Measurements from ENCODE around the gene RIC3. TPM values are rescaled to one million over a fixed set of nuclear protein-coding genes. Genes with fewer than 3 reads are reported as not detected.

Gene RIC3
- total and polyA plus RNA-seq, 10 donors, result 11.6 to 32.7 (median 23.3) TPM

GRCh38 chr11:8086571-8086970 is 82.3 kb downstream of the RIC3 start:
- H3K27ac ChIP-seq, result no peak overlapping the region
- intact Hi-C loops (cut with DNase I; ENCODE audit: low total_unique reads), result no loop called here
- no peak overlapping the region for H3K4me3 ChIP-seq
- 77 to 91% (median 81%) methylated on average over 6 to 7 of the region's 7 CpGs for WGBS, 5 donors
- peaks cover 0 to 60% (median 11%) of the 10 kb centered on the region in 7 donors for H3K27me3 ChIP-seq (replicated peaks in 1 of 7)
- no peaks in the 10 kb centered on the region for H3K9me3 ChIP-seq
- H3K4me1 ChIP-seq, result peaks cover 3 to 7% (median 5%) of the 10 kb centered on the region in 6 donors
- no peaks in the 10 kb centered on the region for H3K36me3 ChIP-seq
- TF ChIP-seq CTCF (IDR thresholded peaks at IDR 0.05 in 8 of 11, conservative IDR thresholded peaks at IDR 0.05 in 3 of 11), result no peak
- no peak for TF ChIP-seq POLR2AphosphoS5 (IDR thresholded peaks at IDR 0.05)
- TF ChIP-seq POLR2A (IDR thresholded peaks at IDR 0.05), result no peak
- peak; percentile 58 for DNase-seq

- DNase-seq, result peak; percentile 62
- WGBS, 5 donors, result 61 to 85% (median 69%) methylated on average over 8 of the region's 8 CpGs
These were observed 82.8 kb downstream of the RIC3 start for GRCh38 chr11:8086001-8086479.

DNA sequence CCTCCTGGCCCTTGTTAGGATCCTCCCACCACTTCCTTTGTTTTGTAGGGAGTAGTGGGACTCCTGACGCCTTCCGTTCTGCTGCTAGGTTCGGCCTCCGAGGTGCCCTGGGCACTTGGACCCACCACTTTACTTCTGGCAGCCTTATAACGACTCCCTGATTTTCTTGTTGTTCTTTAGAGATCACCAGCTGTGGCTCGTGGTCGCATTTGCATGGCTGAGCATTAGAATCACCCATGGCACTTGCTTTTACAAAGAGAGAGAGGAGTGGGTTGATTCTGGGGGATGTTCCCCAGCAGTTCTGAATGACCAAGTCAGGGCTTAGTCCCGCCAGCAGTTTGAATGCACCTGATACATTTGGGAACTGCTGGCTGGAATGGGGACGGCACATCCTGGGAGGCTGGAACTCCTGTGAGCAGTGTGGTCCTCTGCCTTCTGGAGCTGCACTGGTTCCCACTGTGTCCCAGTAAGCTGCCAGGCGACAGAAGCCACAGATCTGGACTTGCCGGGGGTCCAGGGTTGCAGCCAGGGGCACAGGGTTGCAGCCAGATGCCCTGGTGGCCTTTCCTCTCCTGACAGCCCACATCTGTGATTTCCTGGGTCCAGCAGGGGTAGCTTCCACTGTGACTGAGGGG is 83.7 kb downstream of the RIC3 start:
- intact Hi-C loops (cut with DNase I; ENCODE audit: low total_unique reads), result no loop called here
- H3K9me3 ChIP-seq, result no peaks in the 10 kb centered on the region
- DNase-seq, result peak; percentile 56
- no peaks in the 10 kb centered on the region for H3K36me3 ChIP-seq
- WGBS, 5 donors, result 61 to 73% (median 64%) methylated on average over 11 of the region's 11 CpGs
- TF ChIP-seq POLR2AphosphoS5 (IDR thresholded peaks at IDR 0.05) (no peak), CTCF (IDR thresholded peaks at IDR 0.05 in 8 of 11, conservative IDR thresholded peaks at IDR 0.05 in 3 of 11) (no peak), POLR2A (IDR thresholded peaks at IDR 0.05) (no peak)
- peaks cover 4 to 17% (median 12%) of the 10 kb centered on the region in 6 donors for H3K4me1 ChIP-seq
- no peak overlapping the region for H3K27ac ChIP-seq
- H3K4me3 ChIP-seq, result no peak overlapping the region
- H3K27me3 ChIP-seq (replicated peaks in 1 of 7), result peaks cover 0 to 74% (median 14%) of the 10 kb centered on the region in 7 donors

More at GRCh38 chr11:8086001-8086479, 82.8 kb downstream of the RIC3 start:
- no peak for TF ChIP-seq POLR2A (IDR thresholded peaks at IDR 0.05)
- TF ChIP-seq CTCF (IDR thresholded peaks at IDR 0.05 in 8 of 11, conservative IDR thresholded peaks at IDR 0.05 in 3 of 11), result no peak
- no peak for TF ChIP-seq POLR2AphosphoS5 (IDR thresholded peaks at IDR 0.05)
- intact Hi-C loops (cut with DNase I; ENCODE audit: low total_unique reads), result no loop called here
- Histone ChIP-seq H3K36me3 (no peaks in the 10 kb centered on the region), H3K4me3 (no peak overlapping the region), H3K27ac (no peak overlapping the region), H3K4me1 (peaks cover 4 to 10% (median 8%) of the 10 kb centered on the region in 6 donors), H3K27me3 (replicated peaks in 1 of 7) (peaks cover 0 to 65% (median 13%) of the 10 kb centered on the region in 7 donors), H3K9me3 (no peaks in the 10 kb centered on the region)

GRCh38 chr11:8084352-8084751 is 84.5 kb downstream of the RIC3 start:
- Histone ChIP-seq H3K27me3 (replicated peaks in 1 of 7) (peaks cover 0 to 73% (median 14%) of the 10 kb centered on the region in 7 donors), H3K9me3 (no peaks in the 10 kb centered on the region), H3K4me1 (peaks cover 4 to 17% (median 12%) of the 10 kb centered on the region in 6 donors), H3K36me3 (no peaks in the 10 kb centered on the region), H3K27ac (no peak overlapping the region), H3K4me3 (no peak overlapping the region)
- intact Hi-C loops (cut with DNase I; ENCODE audit: low total_unique reads), result no loop called here
- peak; percentile 12 for DNase-seq
- no peak for TF ChIP-seq CTCF (IDR thresholded peaks at IDR 0.05 in 8 of 11, conservative IDR thresholded peaks at IDR 0.05 in 3 of 11)
- TF ChIP-seq POLR2AphosphoS5 (IDR thresholded peaks at IDR 0.05), result no peak
- WGBS, 5 donors, result 85 to 94% (median 91%) methylated on average over 6 of the region's 6 CpGs
